CD14-positive monocyte (primary cell): ENCODE measurements around the gene SULT2B1. TPM values are rescaled to one million over a fixed set of nuclear protein-coding genes. Genes with fewer than 3 reads are reported as not detected.

Experiments used
- DNase-seq, 3 donors: peaks; one replicate each; pipeline ENCODE4 v3.0.0-alpha.2; 2011 to 2022
- H2AFZ ChIP-seq: 2 replicates; pipeline ENCODE4 v1.6.0; 2012; ENCODE audit warnings: mild to moderate bottlenecking, low read depth, low read length, inconsistent platforms; ENCODE audit not compliant: insufficient read depth, poor library complexity, severe bottlenecking
- H3K27ac ChIP-seq, 2 donors: 1 replicate in 1 of 2; 2 replicates in 1 of 2; pipeline ENCODE4 v1.5.1; 2012 to 2013; ENCODE audit warnings: low read length in 2 of 2, control low read depth in 1 of 2, inconsistent platforms in 1 of 2, low read depth in 1 of 2, mild to moderate bottlenecking in 1 of 2
- H3K27me3 ChIP-seq, 2 donors: one replicate each; pipeline versions ENCODE4 v1.6.0 to v1.6.1; 2011 to 2013; ENCODE audit warnings: low read length in 2 of 2; ENCODE audit not compliant: control insufficient read depth in 2 of 2, insufficient read depth in 2 of 2
- H3K36me3 ChIP-seq, 2 donors: replicated peaks in 1 of 2; 1 replicate in 1 of 2; 2 replicates in 1 of 2; pipeline versions ENCODE4 v1.5.1 to v1.6.1; 2012 to 2013; ENCODE audit warnings: low read length in 2 of 2, control low read depth in 1 of 2, inconsistent platforms in 1 of 2, mild to moderate bottlenecking in 1 of 2; ENCODE audit not compliant: insufficient read depth in 2 of 2, control insufficient read depth in 1 of 2
- H3K4me1 ChIP-seq, 2 donors: 1 replicate in 1 of 2; 2 replicates in 1 of 2; pipeline versions ENCODE4 v1.5.1 to v1.6.1; 2012 to 2013; ENCODE audit warnings: low read length in 2 of 2, control low read depth in 1 of 2, inconsistent platforms in 1 of 2, mild to moderate bottlenecking in 1 of 2, moderate library complexity in 1 of 2; ENCODE audit not compliant: insufficient read depth in 2 of 2, control insufficient read depth in 1 of 2
- H3K4me2 ChIP-seq: replicated peaks from 2 replicates; pipeline ENCODE3; 2012; ENCODE audit warnings: low read length, moderate library complexity, mild to moderate bottlenecking; ENCODE audit not compliant: poor library complexity, severe bottlenecking; ENCODE audit errors: extremely low read depth
- H3K4me3 ChIP-seq, 3 experiments: fragments of 200-600 bp in 1 of 3; sonication (generic) in 1 of 3; replicated peaks in 1 of 3; 1 replicate in 2 of 3; 2 replicates in 1 of 3; pipeline ENCODE4 v1.5.1; 2011 to 2013; ENCODE audit warnings: low read length in 3 of 3, mild to moderate bottlenecking in 3 of 3, control low read depth in 2 of 3, low read depth in 2 of 3, inconsistent platforms in 1 of 3, moderate library complexity in 1 of 3
- H3K79me2 ChIP-seq: 2 replicates; pipeline ENCODE4 v1.6.0; 2012; ENCODE audit warnings: mild to moderate bottlenecking, control low read depth, inconsistent platforms, low read length, moderate library complexity; ENCODE audit not compliant: insufficient read depth
- H3K9ac ChIP-seq: 2 replicates; pipeline ENCODE4 v1.6.0; 2017; ENCODE audit warnings: low read length, mild to moderate bottlenecking; ENCODE audit not compliant: insufficient read depth, poor library complexity, severe bottlenecking
- H3K9me3 ChIP-seq, 2 donors: replicated peaks in 1 of 2; 1 replicate in 1 of 2; 2 replicates in 1 of 2; pipeline versions ENCODE4 v1.5.1 to v1.6.1; 2012 to 2013; ENCODE audit warnings: low read length in 2 of 2, control low read depth in 1 of 2; ENCODE audit not compliant: control insufficient read depth in 1 of 2, insufficient read depth in 1 of 2
- H4K20me1 ChIP-seq: 2 replicates; pipeline ENCODE4 v1.6.0; 2012; ENCODE audit warnings: mild to moderate bottlenecking, low read length, control low read depth, moderate library complexity; ENCODE audit not compliant: insufficient read depth
- H3K27ac Mint-ChIP-seq, 7 donors: one replicate each; pipeline ENCODE4 v1.8.0; 2020; ENCODE audit warnings: mild to moderate bottlenecking in 7 of 7, mixed read lengths in 7 of 7, moderate library complexity in 6 of 7, inconsistent platforms in 2 of 7
- H3K27me3 Mint-ChIP-seq, 3 donors: one replicate each; pipeline ENCODE4 v1.8.0; 2021 to 2022; ENCODE audit warnings: low read depth in 3 of 3, mild to moderate bottlenecking in 3 of 3, mixed read lengths in 3 of 3, moderate library complexity in 3 of 3, inconsistent platforms in 1 of 3
- H3K36me3 Mint-ChIP-seq, 2 donors: one replicate each; pipeline ENCODE4 v1.8.0; 2020; ENCODE audit warnings: mixed read lengths in 2 of 2, inconsistent platforms in 1 of 2, mild to moderate bottlenecking in 1 of 2
- H3K4me1 Mint-ChIP-seq: one replicate; pipeline ENCODE4 v1.8.0; 2020; ENCODE audit warnings: mild to moderate bottlenecking, mixed read lengths
- H3K4me3 Mint-ChIP-seq, 2 donors: one replicate each; pipeline ENCODE4 v1.8.0; 2020; ENCODE audit warnings: mild to moderate bottlenecking in 2 of 2, mixed read lengths in 2 of 2, moderate library complexity in 1 of 2
- H3K9me3 Mint-ChIP-seq, 7 donors: one replicate each; pipeline ENCODE4 v1.8.0; 2020 to 2022; ENCODE audit warnings: mixed read lengths in 7 of 7, mild to moderate bottlenecking in 6 of 7, moderate library complexity in 6 of 7, inconsistent platforms in 2 of 7
- WGBS: methylation state at CpG from one replicate; pipeline ENCODE4 v1.1.5; 2013; ENCODE audit warnings: missing lambda C conversion rate; ENCODE audit not compliant: insufficient coverage; 5-methylcytosine and 5-hydroxymethylcytosine counted together
- intact Hi-C, 2 donors: fragments of 100-400 bp; cut with micrococcal nuclease; formaldehyde crosslinking; loops; one replicate each; pipeline versions ENCODE4 v1.15.0 to v1.15.1; 2023
- polyA plus RNA-seq, 3 donors: library from polyadenylated mRNA; depleted of rRNA in 1 of 3; unstranded in 2 of 3; stranded (reverse) in 1 of 3; fragments of 300-500 nt in 2 of 3; fragments of >200 nt in 1 of 3; fragmentation: Illumina TruSeq in 2 of 3; gene quantifications; 1 replicate in 2 of 3; 2 replicates in 1 of 3; pipeline ENCODE4 v1.2.3, GENCODE V29; 2012 to 2021
- TF ChIP-seq, protein P1 (sequence below): fragments of 200-600 bp; IDR thresholded peaks from one replicate; pipeline ENCODE4 v1.8.0; 2022; ENCODE audit warnings: antibody characterized with exemption, mild to moderate bottlenecking

SULT2B1 gene
- polyA plus RNA-seq, 3 donors = 0.09 to 0.40 TPM; not detected in 1

- Histone ChIP-seq H3K79me2 (no peaks in the 10 kb centered on the region), H3K27ac (no peak overlapping the region), H4K20me1 (no peaks in the 10 kb centered on the region), H3K4me1 (no peaks in the 10 kb centered on the region), H2AFZ (no peak overlapping the region), H3K9me3 (peaks cover 10 to 12% of the 10 kb centered on the region in 2 donors), H3K36me3 (no peaks in the 10 kb centered on the region), H3K4me2 (no peak overlapping the region), H3K27me3 (no peaks in the 10 kb centered on the region), H3K4me3 (no peak overlapping the region), H3K9ac (no peak overlapping the region)
- TF ChIP-seq, protein P1, sequence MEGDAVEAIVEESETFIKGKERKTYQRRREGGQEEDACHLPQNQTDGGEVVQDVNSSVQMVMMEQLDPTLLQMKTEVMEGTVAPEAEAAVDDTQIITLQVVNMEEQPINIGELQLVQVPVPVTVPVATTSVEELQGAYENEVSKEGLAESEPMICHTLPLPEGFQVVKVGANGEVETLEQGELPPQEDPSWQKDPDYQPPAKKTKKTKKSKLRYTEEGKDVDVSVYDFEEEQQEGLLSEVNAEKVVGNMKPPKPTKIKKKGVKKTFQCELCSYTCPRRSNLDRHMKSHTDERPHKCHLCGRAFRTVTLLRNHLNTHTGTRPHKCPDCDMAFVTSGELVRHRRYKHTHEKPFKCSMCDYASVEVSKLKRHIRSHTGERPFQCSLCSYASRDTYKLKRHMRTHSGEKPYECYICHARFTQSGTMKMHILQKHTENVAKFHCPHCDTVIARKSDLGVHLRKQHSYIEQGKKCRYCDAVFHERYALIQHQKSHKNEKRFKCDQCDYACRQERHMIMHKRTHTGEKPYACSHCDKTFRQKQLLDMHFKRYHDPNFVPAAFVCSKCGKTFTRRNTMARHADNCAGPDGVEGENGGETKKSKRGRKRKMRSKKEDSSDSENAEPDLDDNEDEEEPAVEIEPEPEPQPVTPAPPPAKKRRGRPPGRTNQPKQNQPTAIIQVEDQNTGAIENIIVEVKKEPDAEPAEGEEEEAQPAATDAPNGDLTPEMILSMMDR = no peak
- no CpG with 5 or more reads among the region's 4 CpGs for WGBS
- Mint-ChIP-seq H3K4me3 (no peak overlapping the region), H3K36me3 (no peaks in the 10 kb centered on the region), H3K9me3 (peaks cover 7 to 17% (median 14%) of the 10 kb centered on the region in 7 donors), H3K4me1 (no peaks in the 10 kb centered on the region), H3K27me3 (peaks cover 5 to 7% (median 5%) of the 10 kb centered on the region in 3 donors), H3K27ac (no peak overlapping the region)
- no peak for DNase-seq
- intact Hi-C loops = no loop called here
These were observed 31.8 kb upstream of the SULT2B1 start for GRCh38 chr19:48520134-48520533.

- Histone ChIP-seq H3K79me2 (no peaks in the 10 kb centered on the region), H3K4me1 (no peaks in the 10 kb centered on the region), H3K9ac (no peak overlapping the region), H3K4me2 (no peak overlapping the region), H3K4me3 (no peak overlapping the region), H2AFZ (no peak overlapping the region), H3K36me3 (no peaks in the 10 kb centered on the region), H3K27ac (no peak overlapping the region), H3K9me3 (peaks cover 33 to 39% of the 10 kb centered on the region in 2 donors), H4K20me1 (no peaks in the 10 kb centered on the region), H3K27me3 (no peaks in the 10 kb centered on the region)
- TF ChIP-seq, protein P1 = no peak
- no peak overlapping the region for H3K27ac Mint-ChIP-seq
- H3K9me3 Mint-ChIP-seq = peaks cover 24 to 54% (median 46%) of the 10 kb centered on the region in 7 donors
- WGBS = 94% methylated on average over 2 of the region's 2 CpGs
- peaks cover 0 to 3% of the 10 kb centered on the region in 2 donors for H3K36me3 Mint-ChIP-seq
- DNase-seq = no peak
- no peaks in the 10 kb centered on the region for H3K4me1 Mint-ChIP-seq
- intact Hi-C loops = no loop called here
- peaks cover 3 to 10% (median 5%) of the 10 kb centered on the region in 3 donors for H3K27me3 Mint-ChIP-seq
- H3K4me3 Mint-ChIP-seq = no peak overlapping the region
These were observed 27.8 kb upstream of the SULT2B1 start for GRCh38 chr19:48524221-48524620.
